HepG2 (cell line): ENCODE measurements around the gene BCAS1. TPM values are rescaled to one million over a fixed set of nuclear protein-coding genes. Genes with fewer than 3 reads are reported as not detected.

Experiments used
- ARID3A ChIP-seq: IDR thresholded peaks from 2 replicates; pipeline ENCODE4 v1.6.1; 2012; ENCODE audit warnings: low read depth, low read length, improper control_type of control experiment
- ASH2L ChIP-seq: fragments of 300-600, 200-600 bp; sonication (generic); IDR thresholded peaks from 2 replicates; pipeline ENCODE4 v1.7.0; 2017; ENCODE audit warnings: low read depth, mild to moderate bottlenecking, moderate library complexity, mixed read lengths, low read length; ENCODE audit not compliant: insufficient read length
- ATF7-NPFF ChIP-seq: sonication (generic); formaldehyde crosslinking; IDR thresholded peaks from 2 replicates; pipeline ENCODE4 v1.8.1; 2023; ENCODE audit warnings: mild to moderate bottlenecking, low read depth, missing genetic modification reagents, moderate library complexity
- CREM ChIP-seq, 2 experiments: sonication (generic) in 1 of 2; formaldehyde crosslinking in 1 of 2; IDR thresholded peaks; 2 replicates each; pipeline versions ENCODE4 v1.4.0 to v1.6.1; 2016 to 2020; ENCODE audit warnings: antibody characterized with exemption in 1 of 2, mild to moderate bottlenecking in 1 of 2, missing genetic modification reagents in 1 of 2
- EED ChIP-seq: sonication (generic); formaldehyde crosslinking; IDR thresholded peaks from 2 replicates; pipeline ENCODE4 v1.5.0; 2020; ENCODE audit warnings: mild to moderate bottlenecking, missing genetic modification reagents
- HBP1 ChIP-seq: IDR thresholded peaks from 2 replicates; pipeline ENCODE4 v1.6.1; 2016; ENCODE audit warnings: low read depth, control low read depth
- HDAC2 ChIP-seq: sonication (generic); formaldehyde crosslinking; IDR thresholded peaks from 2 replicates; pipeline ENCODE4 v1.4.0; 2020; ENCODE audit warnings: missing genetic modification reagents
- HNF4G ChIP-seq, 2 experiments: sonication (generic) in 1 of 2; formaldehyde crosslinking in 1 of 2; IDR thresholded peaks; 2 replicates each; pipeline versions ENCODE4 v1.4.0 to v1.6.1; 2011 to 2020; ENCODE audit warnings: borderline replicate concordance in 2 of 2, low read depth in 2 of 2, mild to moderate bottlenecking in 2 of 2, low read length in 1 of 2, missing genetic modification reagents in 1 of 2, moderate library complexity in 1 of 2
- HOXD1 ChIP-seq: sonication (generic); formaldehyde crosslinking; IDR thresholded peaks from 2 replicates; pipeline ENCODE4 v1.5.0; 2020; ENCODE audit warnings: missing genetic modification reagents
- IKZF5 ChIP-seq: IDR thresholded peaks from 2 replicates; pipeline ENCODE4 v1.6.1; 2018; ENCODE audit warnings: missing genetic modification reagents, mild to moderate bottlenecking, missing compliant biosample characterization
- IRF9 ChIP-seq: sonication (generic); formaldehyde crosslinking; IDR thresholded peaks from 2 replicates; pipeline ENCODE4 v1.8.0; 2022; ENCODE audit warnings: missing genetic modification reagents, mild to moderate bottlenecking, borderline replicate concordance
- SALL2 ChIP-seq: sonication (generic); formaldehyde crosslinking; IDR thresholded peaks from 2 replicates; pipeline ENCODE4 v1.8.1; 2023; ENCODE audit warnings: mild to moderate bottlenecking, missing genetic modification reagents, inconsistent platforms
- SKI ChIP-seq: fragments of 450-650 bp; IDR thresholded peaks from one replicate; pipeline ENCODE4 v1.6.1; 2018; ENCODE audit warnings: mild to moderate bottlenecking; ENCODE audit not compliant: partially characterized antibody
- STAG1 ChIP-seq: sonication (generic); formaldehyde crosslinking; IDR thresholded peaks from 2 replicates; pipeline ENCODE4 v1.4.0; 2020; ENCODE audit warnings: missing genetic modification reagents
- TIGD3 ChIP-seq: sonication (generic); formaldehyde crosslinking; IDR thresholded peaks from 2 replicates; pipeline ENCODE4 v1.5.1; 2020; ENCODE audit warnings: mild to moderate bottlenecking, missing genetic modification reagents, borderline replicate concordance
- ZFP36L1 ChIP-seq: sonication (generic); formaldehyde crosslinking; IDR thresholded peaks from 2 replicates; pipeline ENCODE4 v1.8.0; 2022; ENCODE audit warnings: mild to moderate bottlenecking, missing genetic modification reagents, moderate library complexity
- polyA plus RNA-seq, 8 experiments: library from polyadenylated mRNA; depleted of rRNA in 3 of 8; stranded (reverse) in 7 of 8; unstranded in 1 of 8; fragments of >200 nt; fragmentation: Illumina TruSeq in 4 of 8; extraction: Trizol in 4 of 8; gene quantifications; 2 replicates each; pipeline versions ENCODE4 v1.2.1 to v1.2.3, GENCODE V29; 2011 to 2016; ENCODE audit warnings: low read depth in 4 of 8, missing spikeins in 1 of 8, mixed read lengths in 1 of 8; ENCODE audit not compliant: insufficient read depth in 1 of 8
- total RNA-seq, 5 experiments: library from RNA; depleted of rRNA; stranded (reverse); fragments of >200 nt; fragmentation: Illumina TruSeq; extraction: Trizol; gene quantifications; 2 replicates each; pipeline ENCODE4 v1.2.3, GENCODE V29; 2016; ENCODE audit warnings: low read depth in 1 of 5

The BCAS1 gene
- total and polyA plus RNA-seq, 2 of the 13 experiments (the other 11 are each of a cell fraction or from before 2014, with no cell fraction given) = 0.55 to 0.91 TPM

- peak; percentile 27; the same call in 1 of the 2 replicates for TF ChIP-seq CREM (IDR thresholded peaks at IDR 0.05)
- TF ChIP-seq CREM (CRISPR knock-in tag; IDR thresholded peaks at IDR 0.05) = no peak
- peak; percentile 42; the same call in 1 of the 2 replicates for TF ChIP-seq HNF4G (IDR thresholded peaks at IDR 0.05; ENCODE audit: borderline replicate concordance, low read depth, low read length)
- TF ChIP-seq HNF4G (CRISPR knock-in tag; IDR thresholded peaks at IDR 0.05; ENCODE audit: borderline replicate concordance, low read depth) = 0 out of 2 replicates have a peak, but pooled peaks have one; percentile 64
- TF ChIP-seq EED (CRISPR knock-in tag) = 0 out of 2 replicates have a peak, but pooled peaks have one; percentile 53
- TF ChIP-seq ARID3A = peak; percentile 85
- peak; percentile 94 for TF ChIP-seq STAG1
- 0 out of 2 replicates have a peak, but pooled peaks have one; percentile 24 for TF ChIP-seq IRF9 (CRISPR knock-in tag)
- TF ChIP-seq TIGD3 (CRISPR knock-in tag) = no peak
- TF ChIP-seq ATF7-NPFF (CRISPR knock-in tag) = 0 out of 2 replicates have a peak, but pooled peaks have one; percentile 40
- TF ChIP-seq SKI = no peak
- TF ChIP-seq ASH2L = peak; percentile 79
- no peak for TF ChIP-seq ZFP36L1 (CRISPR knock-in tag)
- TF ChIP-seq HOXD1 (CRISPR knock-in tag) = no peak; the same call in 1 of the 2 replicates
- TF ChIP-seq SALL2 (CRISPR knock-in tag) = peak; percentile 69
- peak; percentile 62; the same call in 1 of the 2 replicates for TF ChIP-seq IKZF5 (CRISPR knock-in tag)
- TF ChIP-seq HDAC2 (CRISPR knock-in tag) = 0 out of 2 replicates have a peak, but pooled peaks have one; percentile 15
- TF ChIP-seq HBP1 = peak; percentile 75; the same call in 1 of the 2 replicates
These were observed 154.8 kb downstream of the BCAS1 start (continued) for GRCh38 chr20:53915446-53916172.
